Inflammatory macrophage treated with lipopolysaccharide for 1 hour (primary cell): ENCODE data around the gene MAN1C1.
"Not testable (repeated sequence)": the region's sequence is repeated elsewhere in the genome, so short reads cannot be mapped to it uniquely, and the experiment has no call there.

ENCODE experiments used
- DNase-seq, 2 donors: peaks; one replicate each; pipeline ENCODE4 v3.0.0-alpha.2; 2020 to 2022

Gene MAN1C1

DNA sequence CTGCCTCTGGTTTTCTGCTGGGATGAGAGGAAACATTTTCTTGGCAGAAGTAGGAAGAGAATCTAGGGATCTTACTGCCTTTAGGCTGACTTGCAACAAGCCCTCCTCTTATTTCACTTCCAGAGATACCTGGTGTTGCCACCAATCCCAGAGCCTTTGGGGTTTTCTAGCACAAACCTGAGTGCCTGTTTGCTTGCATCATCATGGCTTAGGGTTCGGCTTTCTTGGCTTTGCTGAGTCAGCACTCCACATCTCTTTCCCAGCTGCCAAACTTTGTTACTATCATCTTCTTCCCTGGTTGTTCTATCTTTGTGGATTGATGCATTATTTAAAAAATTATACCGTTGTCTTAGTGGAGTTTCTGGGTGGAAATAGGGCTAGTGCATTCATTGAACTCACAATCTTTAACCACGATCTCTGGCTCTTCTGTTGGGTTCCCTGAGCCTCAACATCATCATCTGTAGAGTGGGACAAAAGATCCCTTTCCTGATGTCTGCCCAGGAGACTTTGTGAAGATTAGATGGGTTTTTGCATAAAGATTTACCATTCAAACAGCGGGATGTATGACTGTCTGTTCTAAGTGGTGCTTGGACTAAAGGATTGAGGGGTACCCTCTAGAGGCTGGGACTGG lies 106.8 kb downstream of the MAN1C1 start:
- DNase-seq, result no peak

DNA sequence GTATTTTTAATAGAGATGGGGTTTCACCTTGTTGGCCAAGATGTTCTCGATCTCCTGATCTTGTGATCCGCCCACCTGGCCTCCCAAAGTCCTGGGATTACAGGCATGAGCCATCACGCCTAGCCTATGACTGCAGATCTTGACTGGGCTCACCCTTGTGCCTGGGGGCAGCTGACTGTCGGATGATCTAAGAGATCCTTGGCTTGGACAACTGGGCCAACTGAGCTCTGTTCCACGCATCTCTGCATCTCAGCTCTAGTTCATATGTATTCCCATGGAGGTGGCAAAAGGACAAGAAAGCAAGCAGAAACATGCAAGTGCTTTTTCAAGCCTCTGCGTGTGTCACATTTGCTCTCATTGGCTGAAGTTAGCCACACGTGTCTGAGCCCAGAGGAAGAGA lies 107.6 kb downstream of the MAN1C1 start:
- DNase-seq, result no peak

DNA sequence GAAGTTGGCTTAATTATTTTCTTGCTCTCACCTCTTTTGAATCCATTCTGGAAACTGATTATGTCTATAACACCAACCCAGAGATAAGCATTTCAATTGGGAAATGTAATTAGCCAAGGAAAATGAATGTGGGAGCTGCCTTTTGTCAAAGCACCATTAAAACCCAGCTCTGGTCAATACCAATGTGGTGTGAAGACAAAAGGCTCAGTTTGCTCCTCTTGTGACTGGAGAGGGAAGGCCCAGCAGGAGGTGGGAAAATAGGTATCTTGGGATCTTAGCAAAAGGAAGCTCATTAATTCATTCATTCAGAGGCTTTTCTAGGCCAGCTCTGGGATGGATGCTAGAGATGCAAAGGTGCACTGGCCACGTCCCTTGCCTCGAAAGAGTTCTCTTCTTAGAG lies 108.4 kb downstream of the MAN1C1 start:
- DNase-seq, result no peak

- no peak for DNase-seq
Observed at GRCh38 chr1:25725482-25725881, 108.9 kb downstream of the MAN1C1 start.

DNA sequence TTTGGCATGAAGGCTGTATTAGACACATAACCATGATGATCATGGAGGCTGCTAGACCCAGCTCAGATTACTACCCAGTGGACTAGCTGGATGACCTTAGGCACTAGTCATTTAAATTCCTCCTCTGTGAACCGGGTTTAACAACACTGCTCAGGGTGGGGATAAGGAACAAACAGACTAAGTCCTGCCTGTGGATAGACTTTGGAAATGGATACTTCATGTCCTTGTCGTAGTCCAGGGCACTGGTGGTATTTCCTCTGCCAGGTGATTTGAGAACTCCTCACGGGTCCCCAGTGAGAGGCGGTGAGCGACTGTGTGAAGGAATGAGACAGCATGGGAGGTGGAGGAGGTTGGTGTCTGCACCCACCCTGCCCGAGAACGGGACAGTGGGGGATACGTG lies 110.5 kb downstream of the MAN1C1 start:
- no peak for DNase-seq

DNA sequence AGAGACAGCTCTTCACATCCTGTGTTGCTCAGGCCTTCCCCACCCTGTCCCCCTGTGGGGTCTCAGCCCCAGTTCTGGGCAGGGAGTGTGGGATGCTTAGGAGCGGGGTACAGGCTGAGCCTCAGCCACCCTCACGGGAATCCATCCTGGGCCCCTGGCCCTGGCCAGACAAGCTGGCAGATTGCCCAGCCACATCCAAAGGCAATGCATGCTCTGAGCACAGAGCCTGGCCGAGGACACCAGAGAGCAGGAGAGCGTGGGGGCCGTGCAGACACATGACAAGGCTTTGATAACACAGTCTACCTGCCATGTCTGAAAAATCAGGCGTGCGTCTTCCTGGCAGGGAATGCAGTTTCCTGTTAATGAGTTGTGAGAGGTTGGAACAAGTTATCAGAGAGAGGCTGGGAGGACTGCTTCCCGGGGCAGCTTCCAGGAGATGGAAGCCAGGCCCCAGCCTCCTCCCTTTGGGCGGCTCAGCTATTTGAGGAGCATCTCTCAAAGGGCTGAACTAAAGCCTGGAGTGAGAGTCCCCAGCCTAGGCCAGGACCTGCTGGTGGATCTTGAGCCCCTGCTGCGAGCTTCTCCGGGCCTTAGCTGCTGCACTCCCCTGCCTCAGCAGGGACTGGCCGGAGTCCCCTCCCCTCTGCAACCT lies 111.2 kb downstream of the MAN1C1 start:
- no peak for DNase-seq

DNA sequence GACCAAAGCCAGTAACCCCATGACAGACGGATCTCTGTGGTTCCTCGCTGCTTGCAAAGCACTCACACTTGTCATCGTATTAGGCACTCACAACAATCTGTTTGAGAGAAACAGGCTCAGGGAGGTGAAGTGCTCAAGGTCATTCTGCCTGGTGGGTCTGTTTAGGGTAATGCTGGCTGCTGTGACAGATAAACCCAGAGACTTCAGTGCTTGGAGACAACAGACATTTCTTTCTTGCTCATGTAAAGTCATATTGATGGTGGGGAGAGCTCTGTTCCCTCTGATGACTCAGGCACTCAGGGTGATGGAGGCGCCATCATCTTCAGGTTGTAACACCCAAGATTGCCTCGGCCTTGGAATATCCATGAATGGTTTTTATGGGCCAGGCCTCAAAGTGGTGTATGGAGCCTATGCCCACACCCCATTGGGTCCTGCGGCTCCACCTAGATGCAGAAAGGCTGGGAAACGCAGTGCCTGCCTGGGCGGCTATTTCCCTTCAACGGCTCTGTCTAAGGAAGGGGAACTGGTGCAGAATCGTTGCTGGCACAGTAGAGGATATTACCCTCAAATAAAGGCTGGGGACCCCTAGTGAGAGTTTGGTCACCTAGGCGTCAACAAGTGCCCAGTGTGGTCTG lies 111.8 kb downstream of the MAN1C1 start:
- DNase-seq, result no peak

- DNase-seq, result no peak
Observed at GRCh38 chr1:25729045-25729444, 112.5 kb downstream of the MAN1C1 start.

- no peak for DNase-seq
Observed at GRCh38 chr1:25729790-25730644, 113.4 kb downstream of the MAN1C1 start.

- DNase-seq, result no peak
Observed at GRCh38 chr1:25731148-25731547, 114.6 kb downstream of the MAN1C1 start.

DNA sequence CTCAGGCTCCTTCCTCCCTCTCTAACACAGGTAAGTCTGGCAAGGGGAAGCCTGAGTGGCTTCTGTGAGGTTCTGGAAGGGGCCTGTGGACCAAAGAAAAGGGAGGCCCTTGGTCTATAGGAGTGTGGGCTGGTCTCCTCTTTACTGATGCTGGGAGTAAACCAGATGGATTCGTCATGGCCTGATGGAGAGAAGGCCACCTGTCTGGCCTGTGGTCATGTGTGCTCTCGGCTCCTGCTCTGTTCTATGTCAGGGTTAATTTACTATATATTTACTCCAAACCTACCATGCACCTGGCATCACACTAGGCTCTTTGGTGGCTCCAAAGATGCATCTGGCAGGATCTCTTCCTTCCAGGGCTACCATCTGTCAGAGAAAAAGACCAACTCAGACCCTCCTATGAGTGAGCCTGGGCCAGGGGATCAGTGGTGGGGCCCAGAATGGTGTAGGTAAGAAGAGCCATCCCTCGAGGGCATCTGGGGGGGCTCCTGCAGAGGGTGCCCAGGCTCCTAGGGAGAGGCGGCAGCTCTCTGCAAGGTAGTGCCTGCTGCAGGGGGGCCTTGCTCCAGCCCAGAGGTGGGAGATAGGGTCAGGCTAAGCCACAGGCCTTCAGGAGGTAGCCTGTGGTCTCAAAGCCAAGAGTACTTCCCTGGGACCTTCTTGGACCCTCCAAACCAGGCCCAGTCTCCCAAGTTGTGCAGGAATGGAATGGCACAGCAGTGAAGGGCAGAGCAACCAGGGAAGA lies 115.2 kb downstream of the MAN1C1 start:
- DNase-seq, result no peak

- DNase-seq, result no peak
Observed at GRCh38 chr1:25732821-25733220, 116.2 kb downstream of the MAN1C1 start.

GRCh38 chr1:25733271-25733670 lies 116.7 kb downstream of the MAN1C1 start:
- DNase-seq, result no peak

DNA sequence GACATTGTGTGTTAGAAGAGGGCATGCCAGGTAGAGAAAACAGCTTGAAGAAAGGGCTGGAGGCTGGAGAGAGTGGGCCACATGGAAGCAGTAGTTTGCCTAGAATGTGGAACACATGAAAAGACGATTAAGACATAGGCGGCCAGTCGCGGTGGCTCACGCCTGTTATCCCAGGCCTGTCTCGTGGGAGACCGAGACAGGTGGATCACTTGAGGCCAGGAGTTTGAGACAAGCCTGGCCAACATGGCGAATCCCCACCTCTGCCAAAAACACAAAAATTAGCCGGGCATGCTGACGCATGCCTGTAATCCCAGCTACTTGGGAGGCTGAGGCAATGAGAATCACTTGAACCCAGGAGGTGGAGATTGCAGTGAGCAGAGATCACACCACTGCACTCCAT lies 118.4 kb downstream of the MAN1C1 start:
- DNase-seq, result not testable (repeated sequence)

- no peak for DNase-seq
Observed at GRCh38 chr1:25735956-25736529, 119.5 kb downstream of the MAN1C1 start.

- DNase-seq, result no peak
Observed at GRCh38 chr1:25737130-25737529, 120.5 kb downstream of the MAN1C1 start.

DNA sequence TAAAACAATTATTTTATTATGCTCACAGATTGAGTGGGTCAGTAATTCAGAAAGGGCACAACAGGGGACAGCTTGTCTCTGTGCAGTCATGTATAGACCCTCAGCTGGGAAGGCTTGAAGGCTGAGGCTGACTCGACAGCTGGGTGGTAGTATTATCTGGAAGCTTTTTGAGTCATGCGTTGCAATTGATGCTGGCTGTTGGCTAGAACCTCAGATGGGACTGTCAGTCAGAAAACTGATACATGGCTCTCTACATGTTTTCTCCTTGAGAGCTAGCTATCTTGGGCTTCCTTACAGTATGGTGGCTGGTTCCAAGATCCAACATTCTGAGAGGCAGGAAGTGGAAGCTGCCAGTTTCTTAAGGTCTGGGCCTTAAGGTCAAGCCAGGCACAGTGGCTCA lies 121.9 kb downstream of the MAN1C1 start:
- no peak for DNase-seq

DNA sequence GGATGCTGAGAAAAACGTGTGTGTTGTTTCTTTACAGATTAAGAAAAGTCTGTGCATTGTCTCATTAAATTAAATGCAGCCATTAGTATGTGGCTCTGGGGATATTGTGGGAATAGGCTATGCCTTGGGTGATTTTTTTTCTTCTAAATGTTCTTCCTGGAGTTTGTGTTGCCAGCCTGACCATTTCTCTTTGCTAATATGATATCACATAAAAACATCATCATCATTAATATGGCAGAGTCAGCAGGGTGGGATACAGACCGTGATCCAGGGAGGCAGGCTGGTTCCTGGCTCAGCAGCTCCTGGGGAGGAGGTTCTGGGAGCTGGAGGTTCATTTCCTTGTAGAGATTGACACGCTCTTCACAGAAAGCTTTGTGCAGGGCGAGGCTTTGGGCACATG lies 122.8 kb downstream of the MAN1C1 start:
- no peak for DNase-seq

- DNase-seq, result no peak
Observed at GRCh38 chr1:25740071-25740470, 123.5 kb downstream of the MAN1C1 start.

DNA sequence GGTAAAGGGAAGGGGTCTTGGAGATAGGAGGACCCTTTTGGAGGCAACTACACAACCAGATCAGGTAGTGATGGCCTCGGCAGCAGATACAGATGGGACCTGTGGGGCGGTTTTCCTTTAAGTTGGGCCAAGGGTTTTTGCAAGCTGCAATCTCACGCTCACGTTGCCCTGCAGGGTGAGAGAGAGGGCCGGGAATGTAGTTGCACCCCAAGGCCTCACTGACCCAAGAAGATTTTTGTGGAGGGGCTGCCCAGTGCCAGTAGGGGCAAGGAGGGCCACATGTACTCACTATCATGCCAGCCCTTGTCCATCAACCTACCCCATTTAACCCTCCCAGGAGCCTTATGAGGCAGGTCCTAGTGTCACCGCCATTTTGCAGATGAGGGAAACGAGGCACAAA lies 125.7 kb downstream of the MAN1C1 start:
- no peak for DNase-seq

DNA sequence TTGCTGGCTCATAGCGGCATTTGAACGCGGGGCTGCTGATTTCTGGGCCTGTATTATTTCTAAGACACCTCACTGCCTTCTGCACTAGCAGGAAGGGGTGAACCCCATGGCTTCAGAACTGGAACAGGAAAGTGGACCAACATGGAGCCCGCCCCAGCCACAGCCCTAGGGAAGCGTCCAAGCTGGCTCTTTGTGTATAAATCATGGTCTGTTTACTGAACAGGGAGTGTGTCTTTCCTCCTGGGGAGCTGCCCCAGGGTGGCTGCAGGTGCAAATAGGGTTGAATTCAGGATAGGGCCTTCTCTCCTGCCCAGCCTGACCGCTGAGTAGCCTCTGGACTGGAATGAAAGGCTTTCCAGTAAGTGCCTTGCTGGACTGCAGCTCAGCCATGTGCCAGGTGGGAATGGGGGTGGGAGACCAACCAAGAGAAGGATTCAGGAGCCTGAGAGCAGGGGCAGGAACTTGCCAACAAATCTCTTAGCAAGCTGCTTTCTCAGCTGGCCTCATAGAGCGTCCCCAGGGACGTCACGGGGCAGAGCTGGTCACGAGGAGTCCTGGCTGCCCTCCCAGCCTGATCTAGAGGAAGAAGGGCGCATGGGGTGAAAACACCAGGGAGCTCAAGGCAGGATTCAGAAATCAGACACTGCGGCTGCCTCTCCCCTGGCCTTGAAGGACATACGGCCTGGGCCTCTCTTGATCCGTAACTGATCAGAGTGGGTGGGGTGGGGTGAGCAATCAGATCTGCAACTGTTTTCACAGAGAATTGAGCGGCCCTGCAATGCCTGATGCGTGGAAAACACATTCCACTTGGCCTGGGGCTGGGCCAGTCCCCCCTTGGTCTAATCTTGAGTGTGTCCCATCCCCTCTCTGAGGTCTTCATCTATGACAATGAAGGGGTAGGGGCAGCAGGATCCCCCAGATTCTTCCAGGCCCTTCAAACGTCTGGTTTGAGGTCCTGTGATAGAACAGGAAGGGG lies 126.9 kb downstream of the MAN1C1 start:
- no peak for DNase-seq
